ENCODE measurements around the gene AKT1.

The AKT1 gene

GRCh38 chr14:104777808-104778249 is 17.7 kb downstream of the AKT1 start:
- TF ChIP-seq CTCF (IDR thresholded peaks at IDR 0.05; ENCODE audit: insufficient read depth, low read length, missing control alignments) = no peak
- CTCF ChIA-PET = interaction anchor here (1.0 to 5.3 kb wide), 4 partner anchors 7 to 48 kb away, joined by 3 to 37 read pairs (median 16); no protein-coding TSS in a partner anchor
- no peak overlapping the region for H3K4me3 ChIP-seq (ENCODE audit: low read depth, low read length)
- POLR2A ChIA-PET = no interaction called here
- DNase-seq (ENCODE audit: low read depth, low spot score) = no peak

- DNase-seq (ENCODE audit: low read depth, low spot score) = no peak
- ChIA-PET CTCF (interaction anchor here (1.0 to 5.3 kb wide), 4 partner anchors 9 to 50 kb away, joined by 3 to 37 read pairs (median 8); no protein-coding TSS in a partner anchor), POLR2A (no interaction called here)
- no peak for TF ChIP-seq CTCF (IDR thresholded peaks at IDR 0.05; ENCODE audit: insufficient read depth, low read length, missing control alignments)
- no peak overlapping the region for H3K4me3 ChIP-seq (ENCODE audit: low read depth, low read length)
Measured at GRCh38 chr14:104776961-104777807, 18.4 kb downstream of the AKT1 start.

DNA sequence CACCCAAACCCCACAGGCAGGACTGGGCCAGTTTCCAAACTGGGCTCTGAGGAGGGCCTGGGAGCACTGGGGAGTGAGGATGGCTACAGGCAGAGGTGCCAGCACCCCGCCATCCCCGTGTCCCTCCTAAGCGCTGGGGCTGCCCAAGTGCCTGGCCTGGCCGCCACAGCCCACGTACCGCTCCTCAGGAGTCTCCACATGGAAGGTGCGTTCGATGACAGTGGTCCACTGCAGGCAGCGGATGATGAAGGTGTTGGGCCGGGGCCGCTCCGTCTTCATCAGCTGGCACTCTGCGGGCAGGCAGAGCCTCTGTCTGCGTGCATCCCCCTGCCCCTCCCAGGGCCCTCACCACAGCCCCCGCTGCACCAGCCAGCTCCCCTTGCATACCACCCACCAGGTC is 19.1 kb downstream of the AKT1 start:
- no peak for TF ChIP-seq CTCF (IDR thresholded peaks at IDR 0.05; ENCODE audit: insufficient read depth, low read length, missing control alignments)
- no peak for DNase-seq (ENCODE audit: low read depth, low spot score)
- POLR2A ChIA-PET = no interaction called here
- H3K4me3 ChIP-seq (ENCODE audit: low read depth, low read length) = no peak overlapping the region
- CTCF ChIA-PET = interaction anchor here (1.1 kb wide), 1 partner anchor 51 kb away, joined by 3 read pairs; no protein-coding TSS in a partner anchor

- ChIA-PET POLR2A (no interaction called here), CTCF (interaction anchor here (1.6 to 2.1 kb wide), 2 partner anchors 9 to 51 kb away, joined by 6 to 9 read pairs; no protein-coding TSS in a partner anchor)
- DNase-seq (ENCODE audit: low read depth, low spot score) = no peak
- H3K4me3 ChIP-seq (ENCODE audit: low read depth, low read length) = no peak overlapping the region
- no peak for TF ChIP-seq CTCF (IDR thresholded peaks at IDR 0.05; ENCODE audit: insufficient read depth, low read length, missing control alignments)
Measured at GRCh38 chr14:104775073-104775489, 20.5 kb downstream of the AKT1 start.

DNA sequence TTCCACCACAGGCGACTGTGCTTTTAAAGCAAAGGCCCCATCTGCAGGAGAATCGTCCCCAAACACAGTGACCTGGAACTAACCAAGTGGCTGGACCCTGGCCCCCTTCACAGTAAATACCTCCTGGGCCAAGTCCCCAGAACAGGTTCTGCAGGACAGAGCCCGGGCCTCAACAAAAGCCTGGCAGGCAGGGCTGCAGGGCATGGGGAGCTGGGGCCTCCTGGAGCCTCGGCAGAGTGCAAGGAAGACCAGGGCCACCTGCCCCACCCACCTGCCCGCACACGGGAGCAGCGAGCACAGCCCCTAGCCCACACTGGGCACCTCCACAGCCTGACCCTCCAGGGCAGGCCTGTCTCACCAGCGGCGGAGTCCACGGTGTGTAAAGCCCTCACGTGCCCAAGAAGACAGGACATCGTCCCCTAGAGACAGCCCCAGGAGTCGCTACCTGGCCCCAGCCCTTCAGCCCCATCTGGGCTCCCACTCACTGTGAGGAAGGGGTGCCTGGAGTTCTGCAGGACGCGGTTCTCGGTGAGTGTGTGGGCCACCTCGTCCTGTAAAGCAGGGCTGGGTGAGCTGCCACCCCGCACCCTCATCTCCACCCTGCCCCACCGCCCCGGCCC is 21.0 kb downstream of the AKT1 start:
- H3K4me3 ChIP-seq (ENCODE audit: low read depth, low read length) = no peak overlapping the region
- no peak for TF ChIP-seq CTCF (IDR thresholded peaks at IDR 0.05; ENCODE audit: insufficient read depth, low read length, missing control alignments)
- DNase-seq (ENCODE audit: low read depth, low spot score) = no peak
- CTCF ChIA-PET = interaction anchor here (1.6 to 2.1 kb wide), 2 partner anchors 8 to 51 kb away, joined by 6 to 9 read pairs; no protein-coding TSS in a partner anchor
- POLR2A ChIA-PET = no interaction called here

All from AG04449 (cell line).